ENCODE measurements around the gene SLC2A1.

The SLC2A1 gene

GRCh38 chr1:42966688-42967612 is 8.3 kb upstream of the SLC2A1 start:
- H3F3A ChIP-seq (ENCODE audit: control insufficient read depth, insufficient read depth), result no peaks in the 10 kb centered on the region
- H3K36me3 ChIP-seq (ENCODE audit: control insufficient read depth, low read length), result no peaks in the 10 kb centered on the region
- no peak overlapping the region for H3K4me3 ChIP-seq (ENCODE audit: low read length)
- no peaks in the 10 kb centered on the region for H3K9me2 ChIP-seq (replicated peaks; ENCODE audit: control insufficient read depth, low read length)
- no peak for TF ChIP-seq EZH2phosphoT487 (IDR thresholded peaks at IDR 0.05; ENCODE audit: borderline replicate concordance, low read length)
- TF ChIP-seq CTCF (IDR thresholded peaks at IDR 0.05; ENCODE audit: low read depth, low read length, poor library complexity, severe bottlenecking), result no peak
- no peak overlapping the region for H3K27ac ChIP-seq (ENCODE audit: low read depth, low read length)
- no peaks in the 10 kb centered on the region for H3K79me2 ChIP-seq (ENCODE audit: control insufficient read depth, low read length)
- peaks cover 10% of the 10 kb centered on the region for H3K27me3 ChIP-seq (ENCODE audit: control insufficient read depth, low read length)
- no peaks in the 10 kb centered on the region for H3K9me3 ChIP-seq (ENCODE audit: control insufficient read depth, insufficient read depth, low read length)
- H3K4me2 ChIP-seq (ENCODE audit: low read length), result no peak overlapping the region
- no peaks in the 10 kb centered on the region for H4K20me1 ChIP-seq (ENCODE audit: control insufficient read depth, insufficient read depth, low read depth, low read length)
- peaks cover 15% of the 10 kb centered on the region for H3K4me1 ChIP-seq (ENCODE audit: control insufficient read depth, low read length)

GRCh38 chr1:42965378-42965777 is 6.7 kb upstream of the SLC2A1 start:
- Histone ChIP-seq H4K20me1 (ENCODE audit: control insufficient read depth, insufficient read depth, low read depth, low read length) (no peaks in the 10 kb centered on the region), H3K9me2 (replicated peaks; ENCODE audit: control insufficient read depth, low read length) (no peaks in the 10 kb centered on the region), H3F3A (ENCODE audit: control insufficient read depth, insufficient read depth) (no peaks in the 10 kb centered on the region), H3K4me1 (ENCODE audit: control insufficient read depth, low read length) (peaks cover 31% of the 10 kb centered on the region), H3K79me2 (ENCODE audit: control insufficient read depth, low read length) (no peaks in the 10 kb centered on the region), H3K27ac (ENCODE audit: low read depth, low read length) (no peak overlapping the region), H3K36me3 (ENCODE audit: control insufficient read depth, low read length) (no peaks in the 10 kb centered on the region), H3K9me3 (ENCODE audit: control insufficient read depth, insufficient read depth, low read length) (no peaks in the 10 kb centered on the region), H3K4me2 (ENCODE audit: low read length) (no peak overlapping the region), H3K4me3 (ENCODE audit: low read length) (no peak overlapping the region), H3K27me3 (ENCODE audit: control insufficient read depth, low read length) (peaks cover 10% of the 10 kb centered on the region)
- no peak for TF ChIP-seq CTCF (IDR thresholded peaks at IDR 0.05; ENCODE audit: low read depth, low read length, poor library complexity, severe bottlenecking)
- TF ChIP-seq EZH2phosphoT487 (IDR thresholded peaks at IDR 0.05; ENCODE audit: borderline replicate concordance, low read length), result no peak

- no peak overlapping the region for H3K4me2 ChIP-seq (ENCODE audit: low read length)
- no peaks in the 10 kb centered on the region for H4K20me1 ChIP-seq (ENCODE audit: control insufficient read depth, insufficient read depth, low read depth, low read length)
- H3K9me3 ChIP-seq (ENCODE audit: control insufficient read depth, insufficient read depth, low read length), result no peaks in the 10 kb centered on the region
- no peak for TF ChIP-seq CTCF (IDR thresholded peaks at IDR 0.05; ENCODE audit: low read depth, low read length, poor library complexity, severe bottlenecking)
- no peak for TF ChIP-seq EZH2phosphoT487 (IDR thresholded peaks at IDR 0.05; ENCODE audit: borderline replicate concordance, low read length)
- H3K9me2 ChIP-seq (replicated peaks; ENCODE audit: control insufficient read depth, low read length), result no peaks in the 10 kb centered on the region
- H3K27ac ChIP-seq (ENCODE audit: low read depth, low read length), result no peak overlapping the region
- H3F3A ChIP-seq (ENCODE audit: control insufficient read depth, insufficient read depth), result no peaks in the 10 kb centered on the region
- peaks cover 42% of the 10 kb centered on the region for H3K4me1 ChIP-seq (ENCODE audit: control insufficient read depth, low read length)
- H3K4me3 ChIP-seq (ENCODE audit: low read length), result no peak overlapping the region
- H3K36me3 ChIP-seq (ENCODE audit: control insufficient read depth, low read length), result no peaks in the 10 kb centered on the region
- peaks cover 3% of the 10 kb centered on the region for H3K79me2 ChIP-seq (ENCODE audit: control insufficient read depth, low read length)
- peaks cover 17% of the 10 kb centered on the region for H3K27me3 ChIP-seq (ENCODE audit: control insufficient read depth, low read length)
Observed at GRCh38 chr1:42964044-42964812, 5.6 kb upstream of the SLC2A1 start.

Measured in DOHH2 (cell line).